Calu3 (cell line): ENCODE data around the gene CD86. TPM values are rescaled to one million over a fixed set of nuclear protein-coding genes. Genes with fewer than 3 reads are reported as not detected.

Source experiments
- BruUV-seq: library from RNA; stranded (reverse); fragments of 400-500 nt; replicated peaks from 2 replicates; lab custom pipeline; 2021; lab: Mats Ljungman, UMichigan
- CTCF ChIA-PET: fragments of 300-600 bp; sonication (Branson Sonifier 250); formaldehyde crosslinking; loops from one replicate; lab custom pipeline; 2022; ENCODE audit warnings: antibody characterized with exemption; lab: Charles Lee
- DNase-seq: peaks from one replicate; pipeline ENCODE4 v3.0.0; 2022
- H3K27ac Mint-ChIP-seq: one replicate; pipeline ENCODE4 v1.8.0; 2022; ENCODE audit warnings: mixed read lengths; ENCODE audit not compliant: unreplicated experiment
- H3K27me3 Mint-ChIP-seq: one replicate; pipeline ENCODE4 v1.8.0; 2022; ENCODE audit warnings: mixed read lengths; ENCODE audit not compliant: unreplicated experiment
- H3K36me3 Mint-ChIP-seq: one replicate; pipeline ENCODE4 v1.8.0; 2022; ENCODE audit warnings: mild to moderate bottlenecking, moderate library complexity, mixed read lengths; ENCODE audit not compliant: insufficient read depth, unreplicated experiment
- H3K4me1 Mint-ChIP-seq: one replicate; pipeline ENCODE4 v1.8.0; 2022; ENCODE audit warnings: mild to moderate bottlenecking, low read depth, mixed read lengths; ENCODE audit not compliant: unreplicated experiment
- H3K4me3 Mint-ChIP-seq: one replicate; pipeline ENCODE4 v1.8.0; 2022; ENCODE audit warnings: mild to moderate bottlenecking, low read depth, moderate library complexity, mixed read lengths; ENCODE audit not compliant: unreplicated experiment
- H3K9me3 Mint-ChIP-seq: one replicate; pipeline ENCODE4 v1.8.0; 2022; ENCODE audit warnings: low read depth, mixed read lengths; ENCODE audit not compliant: unreplicated experiment
- CTCF ChIP-seq: fragments of 200-600 bp; IDR thresholded peaks from one replicate; pipeline ENCODE4 v1.8.0; 2022; ENCODE audit warnings: antibody characterized with exemption; ENCODE audit not compliant: unreplicated experiment
- intact Hi-C: fragments of 100-400 bp; cut with micrococcal nuclease; formaldehyde crosslinking; loops from one replicate; pipeline ENCODE4 v1.10.0; 2022; ENCODE audit not compliant: unreplicated experiment
- total RNA-seq: library from RNA; stranded (reverse); gene quantifications from 2 replicates; pipeline ENCODE4 v1.2.3, GENCODE V29; 2022

CD86 gene
- total RNA-seq, 1 experiment from 2014 or later = not detected

- Mint-ChIP-seq H3K4me1 (peaks cover 40% of the 10 kb centered on the region), H3K27me3 (no peaks in the 10 kb centered on the region), H3K27ac (peak overlapping the region; percentile 74), H3K9me3 (no peaks in the 10 kb centered on the region), H3K4me3 (peak overlapping the region; percentile 25), H3K36me3 (no peaks in the 10 kb centered on the region)
- BruUV-seq = no TSS peak
- peak; percentile 25 for DNase-seq
- intact Hi-C loops = no loop called here
- CTCF ChIA-PET = no interaction called here
- TF ChIP-seq CTCF = no peak
These were observed 68.7 kb downstream of the CD86 start for GRCh38 chr3:122123850-122124249.

- H3K27ac Mint-ChIP-seq = peak overlapping the region; percentile 67
- no peak for TF ChIP-seq CTCF
- intact Hi-C loops = loop anchor here (2.0 kb wide), 1 partner anchor 28 kb away; no protein-coding TSS in a partner anchor
- DNase-seq = peak; percentile 74
- BruUV-seq = no TSS peak
- peaks cover 38% of the 10 kb centered on the region for H3K4me1 Mint-ChIP-seq
- no peaks in the 10 kb centered on the region for H3K27me3 Mint-ChIP-seq
- H3K4me3 Mint-ChIP-seq = peak overlapping the region; percentile 36
- peaks cover 5% of the 10 kb centered on the region for H3K36me3 Mint-ChIP-seq
- CTCF ChIA-PET = interaction anchor here (1.4 kb wide), 1 partner anchor 23 kb away, joined by 3 read pairs; no protein-coding TSS in a partner anchor
- H3K9me3 Mint-ChIP-seq = no peaks in the 10 kb centered on the region
These were observed 77.9 kb downstream of the CD86 start for GRCh38 chr3:122132949-122133540.

- H3K4me1 Mint-ChIP-seq = peaks cover 3% of the 10 kb centered on the region
- intact Hi-C loops = no loop called here
- no peak overlapping the region for H3K27ac Mint-ChIP-seq
These were observed 91.3 kb downstream of the CD86 start for GRCh38 chr3:122146466-122146865.

GRCh38 chr3:122148941-122149627, 93.9 kb downstream of the CD86 start:
- Mint-ChIP-seq H3K9me3 (peaks cover 3% of the 10 kb centered on the region), H3K4me3 (no peak overlapping the region), H3K27me3 (no peaks in the 10 kb centered on the region), H3K4me1 (peaks cover 8% of the 10 kb centered on the region), H3K36me3 (no peaks in the 10 kb centered on the region), H3K27ac (no peak overlapping the region)
- intact Hi-C loops = no loop called here
- TF ChIP-seq CTCF = no peak
- CTCF ChIA-PET = interaction anchor here (1.1 kb wide), 1 partner anchor 35 kb away, joined by 3 read pairs; the partner anchor contains the start of gene CASR
- DNase-seq = no peak
- no TSS peak for BruUV-seq

More at GRCh38 chr3:122146466-122146865, 91.3 kb downstream of the CD86 start:
- H3K36me3 Mint-ChIP-seq = no peaks in the 10 kb centered on the region
- no TSS peak for BruUV-seq
- no peaks in the 10 kb centered on the region for H3K27me3 Mint-ChIP-seq
- CTCF ChIA-PET = no interaction called here
- H3K4me3 Mint-ChIP-seq = no peak overlapping the region
- peaks cover 7% of the 10 kb centered on the region for H3K9me3 Mint-ChIP-seq
- TF ChIP-seq CTCF = no peak
- DNase-seq = no peak
